Measurements from ENCODE around the gene FOXO6.

Gene FOXO6

GRCh38 chr1:41370756-41371420 is 9.7 kb downstream of the FOXO6 start:
- DNase-seq (ENCODE audit: insufficient read length, low spot score), result no peak
- no peak for FAIRE-seq
- TF ChIP-seq POLR2A (IDR thresholded peaks at IDR 0.05; ENCODE audit: low read depth, low read length) (no peak), PAX5 (IDR thresholded peaks at IDR 0.05; ENCODE audit: insufficient read depth, low read length, severe bottlenecking) (no peak), TAF1 (IDR thresholded peaks at IDR 0.05; ENCODE audit: low read depth, low read length) (no peak), SPI1 (IDR thresholded peaks at IDR 0.05; ENCODE audit: low read depth, low read length) (no peak), POU2F2 (IDR thresholded peaks at IDR 0.05; ENCODE audit: low read depth, low read length) (no peak), POLR2AphosphoS5 (IDR thresholded peaks at IDR 0.05; ENCODE audit: low read depth, low read length) (no peak)

DNA sequence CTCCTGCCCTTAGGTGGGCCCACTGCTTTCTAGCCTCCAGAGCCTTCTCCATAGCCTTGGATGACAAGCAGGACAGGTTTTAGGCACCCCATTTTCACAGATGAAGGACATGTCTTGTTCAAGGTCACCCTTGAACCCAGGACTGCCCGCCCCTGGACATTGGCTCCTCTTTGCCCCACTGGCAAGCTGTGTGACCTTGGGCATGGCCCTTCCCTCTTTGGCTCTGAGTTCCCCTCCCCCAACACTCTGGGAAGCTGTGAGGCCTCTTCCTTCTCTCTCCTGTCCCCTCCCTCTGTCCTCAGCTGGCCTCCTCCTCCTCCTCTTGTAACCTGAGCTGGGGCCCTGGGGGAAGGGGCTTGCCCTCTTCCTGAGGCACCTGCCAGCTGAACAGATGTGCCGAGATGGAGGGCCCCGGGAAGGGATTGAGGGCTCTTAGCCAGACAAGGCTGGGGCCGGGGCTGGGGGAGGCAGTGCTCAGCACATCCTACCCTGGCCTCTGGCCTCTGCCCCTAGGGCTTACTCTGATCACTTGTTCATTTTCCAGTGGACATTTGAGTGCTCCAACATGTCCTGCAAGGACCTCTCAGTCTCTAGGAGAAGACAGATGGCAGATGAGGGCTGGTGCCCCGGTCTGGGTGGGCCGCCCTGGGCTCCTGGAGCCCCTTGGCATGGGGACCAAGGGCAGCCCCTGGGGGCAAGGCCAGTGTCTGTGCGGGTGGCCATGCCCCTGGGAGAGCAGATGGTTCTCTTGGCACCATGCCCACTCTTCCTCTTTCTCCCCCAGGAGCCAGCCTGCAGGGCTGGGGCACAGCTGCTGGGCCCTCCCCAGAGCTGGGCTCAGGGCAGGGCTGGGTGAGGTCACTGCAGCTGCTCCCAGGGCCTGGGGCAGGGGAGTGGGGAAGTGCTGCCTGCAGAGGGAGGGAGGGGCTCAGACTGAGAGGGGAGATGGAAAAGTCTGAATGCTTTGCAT is 10.7 kb downstream of the FOXO6 start:
- TF ChIP-seq POLR2A (IDR thresholded peaks at IDR 0.05; ENCODE audit: low read depth, low read length), result no peak
- no peak for TF ChIP-seq POLR2AphosphoS5 (IDR thresholded peaks at IDR 0.05; ENCODE audit: low read depth, low read length)
- TF ChIP-seq TAF1 (IDR thresholded peaks at IDR 0.05; ENCODE audit: low read depth, low read length), result no peak
- no peak for TF ChIP-seq PAX5 (IDR thresholded peaks at IDR 0.05; ENCODE audit: insufficient read depth, low read length, severe bottlenecking)
- TF ChIP-seq SPI1 (IDR thresholded peaks at IDR 0.05; ENCODE audit: low read depth, low read length), result no peak
- TF ChIP-seq POU2F2 (IDR thresholded peaks at IDR 0.05; ENCODE audit: low read depth, low read length), result no peak
- FAIRE-seq, result no peak
- DNase-seq (ENCODE audit: insufficient read length, low spot score), result no peak

- DNase-seq (ENCODE audit: insufficient read length, low spot score) (no peak), FAIRE-seq (no peak)
- TF ChIP-seq POU2F2 (IDR thresholded peaks at IDR 0.05; ENCODE audit: low read depth, low read length), result no peak
- TF ChIP-seq SPI1 (IDR thresholded peaks at IDR 0.05; ENCODE audit: low read depth, low read length), result no peak
- no peak for TF ChIP-seq POLR2AphosphoS5 (IDR thresholded peaks at IDR 0.05; ENCODE audit: low read depth, low read length)
- TF ChIP-seq POLR2A (IDR thresholded peaks at IDR 0.05; ENCODE audit: low read depth, low read length), result no peak
- TF ChIP-seq PAX5 (IDR thresholded peaks at IDR 0.05; ENCODE audit: insufficient read depth, low read length, severe bottlenecking), result no peak
- no peak for TF ChIP-seq TAF1 (IDR thresholded peaks at IDR 0.05; ENCODE audit: low read depth, low read length)
Measured at GRCh38 chr1:41372600-41372993, 11.4 kb downstream of the FOXO6 start.

- DNase-seq (ENCODE audit: insufficient read length, low spot score), result no peak
- no peak for FAIRE-seq
- TF ChIP-seq POLR2AphosphoS5 (IDR thresholded peaks at IDR 0.05; ENCODE audit: low read depth, low read length) (no peak), POU2F2 (IDR thresholded peaks at IDR 0.05; ENCODE audit: low read depth, low read length) (no peak), SPI1 (IDR thresholded peaks at IDR 0.05; ENCODE audit: low read depth, low read length) (no peak), PAX5 (IDR thresholded peaks at IDR 0.05; ENCODE audit: insufficient read depth, low read length, severe bottlenecking) (no peak), POLR2A (IDR thresholded peaks at IDR 0.05; ENCODE audit: low read depth, low read length) (no peak), TAF1 (IDR thresholded peaks at IDR 0.05; ENCODE audit: low read depth, low read length) (no peak)
Measured at GRCh38 chr1:41373373-41373772, 12.1 kb downstream of the FOXO6 start.

- no peak for TF ChIP-seq PAX5 (IDR thresholded peaks at IDR 0.05; ENCODE audit: insufficient read depth, low read length, severe bottlenecking)
- no peak for DNase-seq (ENCODE audit: insufficient read length, low spot score)
- no peak for FAIRE-seq
Measured at GRCh38 chr1:41374711-41375110, 13.5 kb downstream of the FOXO6 start.

- FAIRE-seq (no peak), DNase-seq (ENCODE audit: insufficient read length, low spot score) (no peak)
- TF ChIP-seq PAX5 (IDR thresholded peaks at IDR 0.05; ENCODE audit: insufficient read depth, low read length, severe bottlenecking) (no peak), POU2F2 (IDR thresholded peaks at IDR 0.05; ENCODE audit: low read depth, low read length) (no peak), POLR2AphosphoS5 (IDR thresholded peaks at IDR 0.05; ENCODE audit: low read depth, low read length) (no peak), POLR2A (IDR thresholded peaks at IDR 0.05; ENCODE audit: low read depth, low read length) (no peak), TAF1 (IDR thresholded peaks at IDR 0.05; ENCODE audit: low read depth, low read length) (no peak), SPI1 (IDR thresholded peaks at IDR 0.05; ENCODE audit: low read depth, low read length) (no peak)
Measured at GRCh38 chr1:41377397-41377796, 16.2 kb downstream of the FOXO6 start.

DNA sequence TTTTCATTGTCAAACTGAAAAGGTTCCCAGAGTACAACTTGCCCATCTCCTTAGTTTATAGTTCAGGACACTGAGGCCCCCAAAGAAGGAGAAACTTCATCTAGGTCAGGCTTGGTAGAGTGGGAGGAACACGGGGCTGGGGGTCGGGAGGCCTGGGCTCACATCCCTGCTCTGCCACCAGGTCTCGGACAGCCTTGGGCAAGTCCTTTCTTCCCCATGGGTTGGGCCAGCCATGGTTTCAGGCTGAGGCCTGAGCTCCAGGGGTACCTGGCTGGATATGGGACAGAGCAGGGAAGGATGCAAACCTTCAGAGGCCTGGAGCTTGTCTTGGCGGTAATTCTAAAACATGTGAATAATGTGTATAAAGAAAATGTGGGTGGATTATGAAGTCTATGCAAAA is 17.0 kb downstream of the FOXO6 start:
- DNase-seq (ENCODE audit: insufficient read length, low spot score), result no peak
- no peak for FAIRE-seq
- TF ChIP-seq TAF1 (IDR thresholded peaks at IDR 0.05; ENCODE audit: low read depth, low read length), result no peak
- TF ChIP-seq PAX5 (IDR thresholded peaks at IDR 0.05; ENCODE audit: insufficient read depth, low read length, severe bottlenecking), result no peak
- no peak for TF ChIP-seq SPI1 (IDR thresholded peaks at IDR 0.05; ENCODE audit: low read depth, low read length)

- no peak for DNase-seq (ENCODE audit: insufficient read length, low spot score)
- TF ChIP-seq TAF1 (IDR thresholded peaks at IDR 0.05; ENCODE audit: low read depth, low read length), result no peak
- FAIRE-seq, result no peak
Measured at GRCh38 chr1:41378999-41379737, 17.9 kb downstream of the FOXO6 start.

- DNase-seq (ENCODE audit: insufficient read length, low spot score), result no peak
- no peak for TF ChIP-seq TAF1 (IDR thresholded peaks at IDR 0.05; ENCODE audit: low read depth, low read length)
- TF ChIP-seq POU2F2 (IDR thresholded peaks at IDR 0.05; ENCODE audit: low read depth, low read length), result no peak
- no peak for TF ChIP-seq PAX5 (IDR thresholded peaks at IDR 0.05; ENCODE audit: insufficient read depth, low read length, severe bottlenecking)
- TF ChIP-seq SPI1 (IDR thresholded peaks at IDR 0.05; ENCODE audit: low read depth, low read length), result no peak
- TF ChIP-seq POLR2A (IDR thresholded peaks at IDR 0.05; ENCODE audit: low read depth, low read length), result no peak
- TF ChIP-seq POLR2AphosphoS5 (IDR thresholded peaks at IDR 0.05; ENCODE audit: low read depth, low read length), result no peak
- peak; percentile 35 for FAIRE-seq
Measured at GRCh38 chr1:41379738-41380130, 18.5 kb downstream of the FOXO6 start.

Data from GM12891 (cell line).